Mesenchymal stem cell (in vitro differentiated cells and primary cell): Measurements from ENCODE around the gene TMEM244.
"Not testable (repeated sequence)": the region's sequence is repeated elsewhere in the genome, so short reads cannot be mapped to it uniquely, and the experiment has no call there.

Experiments
- DNase-seq: peaks from one replicate; pipeline ENCODE4 v3.0.0-alpha.2; 2013
- H2AFZ ChIP-seq: one replicate; pipeline ENCODE4 v1.6.1; 2013; ENCODE audit warnings: low read depth, mild to moderate bottlenecking, control low read depth, inconsistent platforms, low read length, moderate library complexity
- H2AK5ac ChIP-seq: 2 replicates; pipeline ENCODE4 v1.6.1; 2013; ENCODE audit warnings: low read length, moderate library complexity, mild to moderate bottlenecking, inconsistent platforms; ENCODE audit not compliant: severe bottlenecking
- H2BK120ac ChIP-seq: one replicate; pipeline ENCODE4 v1.6.1; 2013; ENCODE audit warnings: low read depth, mild to moderate bottlenecking, inconsistent platforms, low read length, moderate library complexity
- H2BK12ac ChIP-seq, 2 experiments: one replicate each; pipeline ENCODE4 v1.6.1; 2013; ENCODE audit warnings: inconsistent platforms in 2 of 2, low read length in 2 of 2, mild to moderate bottlenecking in 2 of 2, moderate library complexity in 2 of 2, control low read depth in 1 of 2
- H2BK15ac ChIP-seq: one replicate; pipeline ENCODE4 v1.6.1; 2013; ENCODE audit warnings: mild to moderate bottlenecking, low read depth, inconsistent platforms; ENCODE audit not compliant: poor library complexity, severe bottlenecking
- H2BK5ac ChIP-seq: 2 replicates; pipeline ENCODE4 v1.6.1; 2013; ENCODE audit warnings: low read depth, mild to moderate bottlenecking, low read length, control low read depth, inconsistent platforms; ENCODE audit not compliant: poor library complexity, severe bottlenecking
- H3K14ac ChIP-seq, 2 experiments: one replicate each; pipeline ENCODE4 v1.6.1; 2013; ENCODE audit warnings: inconsistent platforms in 2 of 2, low read length in 2 of 2, control low read depth in 1 of 2, mild to moderate bottlenecking in 1 of 2, moderate library complexity in 1 of 2
- H3K18ac ChIP-seq, 2 experiments: one replicate each; pipeline ENCODE4 v1.6.1; 2013; ENCODE audit warnings: inconsistent platforms in 2 of 2, low read length in 2 of 2, control low read depth in 1 of 2, low read depth in 1 of 2, mild to moderate bottlenecking in 1 of 2
- H3K23ac ChIP-seq, 2 experiments: one replicate each; pipeline ENCODE4 v1.6.1; 2013; ENCODE audit warnings: inconsistent platforms in 2 of 2, low read length in 2 of 2, mild to moderate bottlenecking in 2 of 2, moderate library complexity in 2 of 2, control low read depth in 1 of 2
- H3K27ac ChIP-seq: 2 replicates; pipeline ENCODE4 v1.5.1; 2013; ENCODE audit warnings: mild to moderate bottlenecking, moderate library complexity, low read length, control low read depth, inconsistent platforms; ENCODE audit not compliant: poor library complexity, severe bottlenecking
- H3K27me3 ChIP-seq, 2 experiments: 2 replicates each; pipeline versions ENCODE4 v1.6.1 to v1.7.0; 2013; ENCODE audit warnings: low read length in 2 of 2, mild to moderate bottlenecking in 2 of 2, moderate library complexity in 2 of 2, control low read depth in 1 of 2, inconsistent platforms in 1 of 2; ENCODE audit not compliant: control insufficient read depth in 1 of 2, insufficient read depth in 1 of 2
- H3K36me3 ChIP-seq, 2 experiments: 2 replicates each; pipeline versions ENCODE4 v1.6.1 to v1.7.0; 2013; ENCODE audit warnings: low read length in 2 of 2, control low read depth in 1 of 2, inconsistent platforms in 1 of 2, low read depth in 1 of 2, mild to moderate bottlenecking in 1 of 2; ENCODE audit not compliant: insufficient read depth in 2 of 2, control insufficient read depth in 1 of 2
- H3K4ac ChIP-seq, 2 experiments: one replicate each; pipeline ENCODE4 v1.6.1; 2013; ENCODE audit warnings: inconsistent platforms in 2 of 2, low read length in 2 of 2, mild to moderate bottlenecking in 2 of 2, moderate library complexity in 2 of 2, control low read depth in 1 of 2, low read depth in 1 of 2
- H3K4me1 ChIP-seq: 2 replicates; pipeline ENCODE4 v1.6.1; 2013; ENCODE audit warnings: low read depth, low read length, control low read depth; ENCODE audit not compliant: control insufficient read depth, insufficient read depth
- H3K4me2 ChIP-seq: 2 replicates; pipeline ENCODE4 v1.6.1; 2013; ENCODE audit warnings: low read length, mild to moderate bottlenecking, inconsistent platforms; ENCODE audit not compliant: poor library complexity, severe bottlenecking
- H3K4me3 ChIP-seq, 2 experiments: 2 replicates each; pipeline versions ENCODE4 v1.5.1 to v1.7.0; 2013; ENCODE audit warnings: low read length in 2 of 2, mild to moderate bottlenecking in 2 of 2, control low read depth in 1 of 2, low read depth in 1 of 2; ENCODE audit not compliant: insufficient read depth in 1 of 2
- H3K79me1 ChIP-seq: replicated peaks from 2 replicates; pipeline ENCODE4 v1.6.1; 2013; ENCODE audit warnings: mild to moderate bottlenecking, control low read depth, low read length, inconsistent platforms; ENCODE audit not compliant: poor library complexity, severe bottlenecking
- H3K9ac ChIP-seq: 2 replicates; pipeline ENCODE4 v1.7.0; 2013; ENCODE audit warnings: mild to moderate bottlenecking, low read length, moderate library complexity
- H3K9me3 ChIP-seq: 2 replicates; pipeline ENCODE4 v1.7.0; 2013; ENCODE audit warnings: mild to moderate bottlenecking, low read length; ENCODE audit not compliant: control insufficient read depth
- H4K8ac ChIP-seq: one replicate; pipeline ENCODE4 v1.6.1; 2013; ENCODE audit warnings: inconsistent platforms, mild to moderate bottlenecking, low read length, moderate library complexity
- H4K91ac ChIP-seq: one replicate; pipeline ENCODE4 v1.6.1; 2013; ENCODE audit warnings: mild to moderate bottlenecking, low read length, inconsistent platforms
- WGBS: methylation state at CpG from one replicate; pipeline ENCODE4 v1.1.7; 2013; ENCODE audit warnings: mixed read lengths; 5-methylcytosine and 5-hydroxymethylcytosine counted together

TMEM244 gene

DNA sequence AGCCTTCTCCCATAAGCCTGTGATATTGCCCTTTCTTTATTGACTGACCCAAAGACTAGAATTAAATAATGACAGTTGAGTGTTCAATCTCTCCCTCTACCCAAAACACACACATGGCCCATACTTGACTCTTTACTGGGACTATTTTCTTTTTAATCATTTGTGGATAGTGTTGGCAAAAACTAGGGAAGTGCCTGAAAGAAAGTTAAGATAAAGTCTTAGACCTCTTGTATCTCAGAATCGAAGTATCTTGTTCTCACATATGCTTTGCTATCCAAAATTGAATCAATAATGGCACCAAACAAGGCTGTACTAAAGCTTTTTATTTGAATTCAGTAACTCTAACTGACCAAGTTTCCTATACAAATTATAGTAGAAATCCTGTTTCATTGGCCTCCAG, 19.0 kb downstream of the TMEM244 start:
- Histone ChIP-seq H3K23ac (no peak overlapping the region), H3K9me3 (no peaks in the 10 kb centered on the region), H3K9ac (no peak overlapping the region), H2BK12ac (no peak overlapping the region), H3K4me3 (no peak overlapping the region), H4K8ac (no peak overlapping the region), H2AFZ (no peak overlapping the region), H4K91ac (no peak overlapping the region), H2BK120ac (no peak overlapping the region), H3K27ac (no peak overlapping the region), H2AK5ac (no peak overlapping the region), H3K14ac (no peak overlapping the region), H2BK15ac (no peak overlapping the region), H3K4ac (no peak overlapping the region), H3K79me1 (no peaks in the 10 kb centered on the region), H3K4me2 (no peak overlapping the region), H3K27me3 (no peaks in the 10 kb centered on the region), H2BK5ac (no peak overlapping the region), H3K18ac (no peak overlapping the region), H3K4me1 (no peaks in the 10 kb centered on the region), H3K36me3 (no peaks in the 10 kb centered on the region)
- DNase-seq, result no peak
- WGBS, result 78% methylated on average over 1 of the region's 1 CpG

- H4K91ac ChIP-seq, DNase-seq, H3K27ac ChIP-seq, H2BK5ac ChIP-seq, H3K4me3 ChIP-seq, H3K23ac ChIP-seq, H3K4me2 ChIP-seq, H2BK12ac ChIP-seq, H3K9me3 ChIP-seq, H2BK15ac ChIP-seq, H3K79me1 ChIP-seq, H3K14ac ChIP-seq, H3K4me1 ChIP-seq, H3K9ac ChIP-seq, H3K27me3 ChIP-seq, H3K4ac ChIP-seq, H4K8ac ChIP-seq, H3K36me3 ChIP-seq, H2AK5ac ChIP-seq, H2BK120ac ChIP-seq, H3K18ac ChIP-seq, H2AFZ ChIP-seq: not testable (repeated sequence)
- no CpG with 5 or more reads among the region's 1 CpG for WGBS
Measured at GRCh38 chr6:129839562-129839961, 21.6 kb downstream of the TMEM244 start.

DNA sequence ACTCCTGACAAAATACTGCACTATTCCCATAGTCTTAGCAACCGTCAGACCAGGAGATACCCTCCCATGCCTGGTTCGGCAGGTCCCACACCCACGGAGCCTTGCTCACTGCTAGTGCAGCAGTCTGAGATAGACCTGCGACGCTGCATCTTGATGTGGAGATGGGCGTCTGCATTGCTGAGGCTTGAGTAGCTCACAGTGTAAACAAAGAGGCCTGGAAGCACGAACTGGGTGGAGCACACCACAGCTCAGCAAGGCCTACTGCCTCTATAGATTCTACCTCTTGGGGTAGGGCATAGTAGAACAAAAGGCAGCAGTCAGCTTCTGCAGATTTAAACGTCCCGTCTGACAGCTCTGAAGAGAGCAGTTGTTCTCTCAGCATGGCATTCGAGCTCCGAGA, 25.4 kb downstream of the TMEM244 start:
- Histone ChIP-seq H3K36me3 (no peaks in the 10 kb centered on the region), H3K4me3 (no peak overlapping the region), H3K4me1 (no peaks in the 10 kb centered on the region), H2BK120ac (no peak overlapping the region), H2BK5ac (no peak overlapping the region), H4K91ac (no peak overlapping the region), H3K9me3 (no peaks in the 10 kb centered on the region), H2BK12ac (peak overlapping the region in 1 of 2 experiments; percentile 63), H3K9ac (no peak overlapping the region), H3K4me2 (no peak overlapping the region), H2BK15ac (no peak overlapping the region), H3K27ac (no peak overlapping the region), H3K79me1 (no peaks in the 10 kb centered on the region), H2AK5ac (no peak overlapping the region), H2AFZ (no peak overlapping the region), H3K14ac (no peak overlapping the region), H3K4ac (no peak overlapping the region), H4K8ac (no peak overlapping the region), H3K27me3 (no peaks in the 10 kb centered on the region), H3K23ac (no peak overlapping the region), H3K18ac (peak overlapping the region in 1 of 2 experiments; percentile 24)
- WGBS, result 66% methylated on average over 11 of the region's 11 CpGs
- DNase-seq, result peak; percentile 42

DNA sequence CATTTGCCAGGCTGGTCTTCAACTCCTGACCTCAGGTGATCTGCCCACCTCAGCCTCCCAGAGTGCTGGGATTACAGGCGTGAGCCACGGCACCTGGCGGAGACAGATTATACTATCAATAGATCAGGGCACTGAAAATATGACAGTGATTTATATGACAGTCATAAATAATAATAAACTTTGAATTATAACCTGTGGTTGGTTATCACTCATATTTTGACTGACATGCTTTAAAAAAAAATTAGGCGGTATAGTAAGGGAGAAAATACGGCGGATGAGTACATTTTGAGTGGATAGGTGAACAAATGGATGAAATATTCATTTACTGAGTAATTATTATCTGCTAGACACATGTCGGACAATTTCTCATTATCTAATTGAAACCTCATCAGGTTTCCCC, 28.8 kb downstream of the TMEM244 start:
- no peak overlapping the region for H3K4me2 ChIP-seq
- no peaks in the 10 kb centered on the region for H3K27me3 ChIP-seq
- no peak overlapping the region for H3K4ac ChIP-seq
- H3K4me1 ChIP-seq, result no peaks in the 10 kb centered on the region
- no peak overlapping the region for H2BK5ac ChIP-seq
- H3K4me3 ChIP-seq, result no peak overlapping the region
- H2BK12ac ChIP-seq, result no peak overlapping the region
- no peak for DNase-seq
- H3K18ac ChIP-seq, result no peak overlapping the region
- H3K9ac ChIP-seq, result no peak overlapping the region
- H3K79me1 ChIP-seq, result no peaks in the 10 kb centered on the region
- no peak overlapping the region for H2AK5ac ChIP-seq
- no peak overlapping the region for H4K8ac ChIP-seq
- H3K27ac ChIP-seq, result no peak overlapping the region
- no peak overlapping the region for H2AFZ ChIP-seq
- WGBS, result 95% methylated on average over 3 of the region's 7 CpGs
- no peak overlapping the region for H3K14ac ChIP-seq
- no peak overlapping the region for H3K23ac ChIP-seq
- no peak overlapping the region for H2BK15ac ChIP-seq
- H2BK120ac ChIP-seq, result no peak overlapping the region
- H4K91ac ChIP-seq, result no peak overlapping the region
- H3K36me3 ChIP-seq, result no peaks in the 10 kb centered on the region
- H3K9me3 ChIP-seq, result no peaks in the 10 kb centered on the region
